Measurements from ENCODE around the gene PARD6B.

- TF ChIP-seq CTCF (IDR thresholded peaks at IDR 0.05 in 8 of 11, conservative IDR thresholded peaks at IDR 0.05 in 3 of 11) (no peak), POLR2A (IDR thresholded peaks at IDR 0.05) (no peak), POLR2AphosphoS5 (IDR thresholded peaks at IDR 0.05) (no peak)
Observed at GRCh38 chr20:50762435-50763220, 31.2 kb downstream of the PARD6B start.

Measured in spleen (tissue), 7 donors.